Rectal smooth muscle tissue (tissue), 1 donor: ENCODE data around the gene SIPA1L3.

Experiments used
- H3K27ac ChIP-seq: one replicate; pipeline ENCODE4 v1.7.0; 2013; ENCODE audit warnings: low read depth, low read length, inconsistent platforms
- H3K27me3 ChIP-seq: one replicate; pipeline ENCODE4 v1.7.0; 2013; ENCODE audit warnings: low read length; ENCODE audit not compliant: control insufficient read depth, insufficient read depth
- H3K36me3 ChIP-seq: one replicate; pipeline ENCODE4 v1.7.0; 2013; ENCODE audit warnings: low read length; ENCODE audit not compliant: control insufficient read depth, insufficient read depth
- H3K4me1 ChIP-seq: one replicate; pipeline ENCODE4 v1.7.0; 2013; ENCODE audit warnings: low read length; ENCODE audit not compliant: control insufficient read depth, insufficient read depth
- H3K4me3 ChIP-seq: one replicate; pipeline ENCODE4 v1.7.0; 2013; ENCODE audit warnings: low read length
- H3K9ac ChIP-seq: one replicate; pipeline ENCODE4 v1.7.0; 2013; ENCODE audit warnings: low read length

SIPA1L3 gene

DNA sequence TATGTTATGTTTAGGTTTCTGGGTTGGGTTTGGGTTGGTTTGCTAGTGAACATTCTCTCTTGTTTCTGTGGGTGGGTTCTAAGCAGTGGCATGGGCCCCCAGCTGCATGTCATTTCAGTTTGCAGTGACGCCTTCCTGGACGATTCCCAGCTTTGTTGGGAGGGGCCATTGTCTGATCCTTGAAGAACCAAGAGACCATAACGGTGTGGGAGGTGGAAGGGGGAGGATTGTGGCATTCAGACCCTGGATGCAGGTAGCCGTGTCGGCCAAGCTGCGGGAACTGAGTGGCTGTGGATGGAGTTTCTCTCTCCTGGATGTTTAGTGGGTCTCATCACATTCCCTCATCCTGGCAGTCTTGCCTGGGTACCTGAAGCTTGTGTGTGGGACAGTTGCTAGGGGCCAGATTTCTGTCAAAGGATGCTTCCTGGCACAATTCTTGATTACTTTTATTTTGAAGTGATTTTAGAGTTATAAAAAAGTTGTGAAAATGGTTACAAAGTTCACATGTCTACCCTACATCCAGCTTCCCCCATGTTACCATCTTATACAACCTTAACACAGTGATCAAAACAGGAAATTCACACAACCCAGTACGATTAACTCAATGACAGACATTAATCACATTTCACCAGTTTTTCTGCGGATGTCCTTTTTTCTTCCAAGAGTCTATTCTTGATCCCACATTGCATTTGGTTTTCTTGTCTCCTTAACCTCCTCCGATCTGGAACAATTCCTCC is 123.8 kb downstream of the SIPA1L3 start:
- H3K27me3 ChIP-seq: no peaks in the 10 kb centered on the region
- no peak overlapping the region for H3K4me3 ChIP-seq
- no peak overlapping the region for H3K27ac ChIP-seq
- H3K4me1 ChIP-seq: no peaks in the 10 kb centered on the region
- no peaks in the 10 kb centered on the region for H3K36me3 ChIP-seq
- H3K9ac ChIP-seq: no peak overlapping the region

- no peaks in the 10 kb centered on the region for H3K36me3 ChIP-seq
- H3K27me3 ChIP-seq: no peaks in the 10 kb centered on the region
- H3K27ac ChIP-seq: no peak overlapping the region
- H3K4me3 ChIP-seq: no peak overlapping the region
- H3K9ac ChIP-seq: no peak overlapping the region
- no peaks in the 10 kb centered on the region for H3K4me1 ChIP-seq
Measured at GRCh38 chr19:38031423-38031770, 124.4 kb downstream of the SIPA1L3 start.

DNA sequence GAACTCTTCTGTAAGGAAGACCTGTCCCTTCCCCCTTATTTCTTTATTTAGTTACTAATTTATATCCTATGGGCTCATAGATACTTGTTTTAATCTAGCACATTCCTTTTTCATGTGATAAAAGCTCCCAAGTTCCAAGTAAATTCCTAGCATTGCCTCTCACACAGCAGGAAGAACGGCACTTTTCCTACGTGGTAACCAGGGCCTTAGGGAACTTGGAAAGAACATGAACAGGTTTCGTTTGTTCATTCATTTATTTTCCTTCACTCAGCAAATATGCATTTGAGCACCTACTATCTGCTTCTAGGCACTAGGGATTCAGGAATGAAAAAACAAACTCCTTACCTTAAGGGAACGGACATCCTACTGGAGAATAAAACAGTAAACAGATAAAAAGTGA is 125.1 kb downstream of the SIPA1L3 start:
- no peak overlapping the region for H3K9ac ChIP-seq
- H3K4me1 ChIP-seq: no peaks in the 10 kb centered on the region
- no peak overlapping the region for H3K4me3 ChIP-seq
- no peaks in the 10 kb centered on the region for H3K27me3 ChIP-seq
- no peak overlapping the region for H3K27ac ChIP-seq
- no peaks in the 10 kb centered on the region for H3K36me3 ChIP-seq

DNA sequence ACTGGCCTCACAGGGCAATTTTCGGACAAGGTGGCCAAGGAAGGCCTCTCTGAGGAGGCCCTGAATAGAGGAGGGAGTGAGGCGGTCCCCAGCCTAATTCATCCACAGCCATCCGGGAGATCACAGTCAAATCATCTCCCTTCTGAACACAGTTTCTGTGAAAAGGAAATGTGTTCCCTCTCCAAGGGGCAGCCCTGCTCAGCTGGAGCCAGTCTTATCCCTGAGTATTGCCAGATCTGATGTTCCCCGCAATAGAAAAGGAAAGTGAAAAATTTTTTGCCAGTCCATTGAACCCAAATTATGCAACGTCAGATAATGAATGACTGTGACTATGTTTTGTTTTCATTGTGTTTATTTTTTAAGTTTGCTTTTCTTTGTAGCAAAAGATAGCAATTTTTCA is 125.9 kb downstream of the SIPA1L3 start:
- Histone ChIP-seq H3K4me1 (no peaks in the 10 kb centered on the region), H3K4me3 (no peak overlapping the region), H3K36me3 (no peaks in the 10 kb centered on the region), H3K9ac (no peak overlapping the region), H3K27me3 (no peaks in the 10 kb centered on the region), H3K27ac (no peak overlapping the region)

DNA sequence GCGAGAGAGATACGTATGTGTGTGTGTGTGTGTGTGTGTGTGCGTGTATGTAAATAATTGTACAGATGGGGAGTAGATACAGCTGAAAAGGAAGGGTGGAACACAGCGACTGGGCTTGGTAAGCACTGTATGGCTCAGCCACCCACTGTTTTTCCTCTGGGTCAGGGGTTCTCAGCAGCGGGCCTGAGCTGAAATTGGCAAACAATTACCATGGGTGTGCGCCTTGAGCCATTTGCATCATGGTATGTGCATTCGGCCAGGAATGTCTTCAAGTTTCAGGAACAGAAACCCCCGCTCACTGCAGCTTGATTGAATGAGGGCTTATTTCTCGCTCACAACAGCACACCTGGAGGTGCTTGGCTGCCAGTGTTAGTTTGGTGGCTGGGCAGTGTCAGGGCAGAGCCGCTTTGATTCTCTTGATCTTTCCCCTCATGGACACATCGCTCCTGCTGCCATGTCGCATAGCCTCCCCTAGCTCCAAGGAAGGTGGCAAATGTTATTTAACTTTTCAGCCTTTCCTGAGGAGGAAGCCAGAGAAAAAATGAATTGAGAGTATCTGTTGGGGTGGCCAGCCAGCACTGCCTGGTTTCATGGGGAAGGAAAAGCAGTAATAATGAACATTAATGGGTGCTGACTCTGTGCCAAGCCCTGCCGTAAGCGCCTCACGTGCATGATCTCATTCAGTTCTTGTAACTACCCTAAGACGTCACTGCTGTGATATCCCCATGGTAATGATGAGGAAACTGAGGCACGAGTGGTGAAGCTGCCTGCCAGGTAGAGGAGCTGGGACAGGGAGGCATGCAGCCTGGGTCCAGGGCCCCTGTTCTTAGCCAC is 126.9 kb downstream of the SIPA1L3 start:
- H3K4me3 ChIP-seq: no peak overlapping the region
- H3K36me3 ChIP-seq: no peaks in the 10 kb centered on the region
- no peak overlapping the region for H3K9ac ChIP-seq
- H3K4me1 ChIP-seq: no peaks in the 10 kb centered on the region
- no peak overlapping the region for H3K27ac ChIP-seq
- no peaks in the 10 kb centered on the region for H3K27me3 ChIP-seq

GRCh38 chr19:38034492-38034860 is 127.5 kb downstream of the SIPA1L3 start:
- Histone ChIP-seq H3K27ac (no peak overlapping the region), H3K9ac (no peak overlapping the region), H3K4me1 (no peaks in the 10 kb centered on the region), H3K27me3 (no peaks in the 10 kb centered on the region), H3K36me3 (no peaks in the 10 kb centered on the region), H3K4me3 (no peak overlapping the region)

GRCh38 chr19:38035515-38036495 is 128.8 kb downstream of the SIPA1L3 start:
- no peaks in the 10 kb centered on the region for H3K36me3 ChIP-seq
- H3K4me1 ChIP-seq: no peaks in the 10 kb centered on the region
- H3K27ac ChIP-seq: no peak overlapping the region
- H3K27me3 ChIP-seq: no peaks in the 10 kb centered on the region
- no peak overlapping the region for H3K4me3 ChIP-seq
- H3K9ac ChIP-seq: no peak overlapping the region

DNA sequence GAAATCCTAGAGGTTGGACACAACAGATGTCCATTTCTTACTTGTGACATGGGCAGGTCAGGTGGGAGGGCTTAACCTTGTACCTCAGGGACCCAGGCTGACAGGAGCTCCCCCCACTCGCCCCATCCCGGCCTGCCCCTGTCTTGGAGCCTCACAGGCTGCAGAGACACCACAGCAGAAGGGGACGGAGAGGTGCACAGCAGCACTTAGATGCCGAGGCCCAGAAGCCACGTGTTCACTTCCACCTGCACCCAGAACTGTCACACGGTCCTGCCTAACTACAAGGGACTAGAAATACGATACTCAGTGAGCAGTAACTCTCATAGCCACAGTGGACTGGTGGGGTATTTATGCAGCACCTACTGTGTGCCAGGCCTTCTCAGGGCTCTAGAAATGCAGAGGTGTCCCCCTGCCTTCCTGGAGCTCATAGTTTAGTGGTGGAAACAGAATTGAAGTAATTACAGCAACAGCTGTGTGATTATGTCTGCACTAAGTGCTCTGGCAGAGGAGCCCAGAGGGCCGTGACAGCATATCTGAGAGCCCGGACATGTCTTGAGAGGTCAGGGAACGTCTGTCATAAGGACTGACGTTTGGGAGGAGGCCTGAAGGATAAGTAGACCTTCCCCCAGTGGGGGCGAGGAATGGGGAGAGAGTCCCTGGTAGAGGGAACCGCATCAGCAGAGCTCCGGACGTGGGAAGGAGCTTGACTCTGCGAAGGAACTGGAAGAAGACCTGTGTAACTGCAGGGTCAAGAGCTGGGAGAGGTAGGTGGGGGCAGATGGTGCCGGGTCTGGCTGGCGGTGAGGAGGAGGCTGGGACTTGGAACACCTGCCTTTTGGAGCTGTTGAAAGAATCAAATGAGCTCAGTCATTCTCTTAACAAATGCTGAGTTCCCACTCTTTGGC is 130.0 kb downstream of the SIPA1L3 start:
- no peaks in the 10 kb centered on the region for H3K36me3 ChIP-seq
- H3K27me3 ChIP-seq: no peaks in the 10 kb centered on the region
- no peaks in the 10 kb centered on the region for H3K4me1 ChIP-seq
- H3K9ac ChIP-seq: no peak overlapping the region
- H3K27ac ChIP-seq: no peak overlapping the region
- H3K4me3 ChIP-seq: no peak overlapping the region

GRCh38 chr19:38039966-38040365 is 133.0 kb downstream of the SIPA1L3 start:
- Histone ChIP-seq H3K4me1 (no peaks in the 10 kb centered on the region), H3K27ac (no peak overlapping the region), H3K36me3 (no peaks in the 10 kb centered on the region), H3K4me3 (no peak overlapping the region), H3K27me3 (no peaks in the 10 kb centered on the region), H3K9ac (no peak overlapping the region)

DNA sequence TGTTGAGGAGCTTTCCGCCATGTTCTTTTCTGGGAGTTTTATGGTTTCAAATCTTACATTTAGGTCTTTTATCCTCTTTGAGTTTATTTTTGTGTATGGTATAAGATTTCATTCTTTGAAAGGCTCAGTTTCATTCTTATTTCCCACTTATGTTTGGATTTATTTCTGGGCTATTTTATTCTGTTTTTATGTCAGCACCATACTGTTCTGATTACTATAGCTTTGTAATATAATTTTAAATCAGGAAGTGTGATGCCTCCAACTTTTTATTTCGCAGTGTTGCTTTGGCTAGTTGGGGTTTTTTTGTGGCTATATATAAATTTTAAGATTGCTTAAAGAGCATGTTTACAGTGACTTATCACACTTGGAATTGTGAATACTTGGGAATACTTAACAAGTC is 135.1 kb downstream of the SIPA1L3 start:
- Histone ChIP-seq H3K4me3 (no peak overlapping the region), H3K27me3 (no peaks in the 10 kb centered on the region)

DNA sequence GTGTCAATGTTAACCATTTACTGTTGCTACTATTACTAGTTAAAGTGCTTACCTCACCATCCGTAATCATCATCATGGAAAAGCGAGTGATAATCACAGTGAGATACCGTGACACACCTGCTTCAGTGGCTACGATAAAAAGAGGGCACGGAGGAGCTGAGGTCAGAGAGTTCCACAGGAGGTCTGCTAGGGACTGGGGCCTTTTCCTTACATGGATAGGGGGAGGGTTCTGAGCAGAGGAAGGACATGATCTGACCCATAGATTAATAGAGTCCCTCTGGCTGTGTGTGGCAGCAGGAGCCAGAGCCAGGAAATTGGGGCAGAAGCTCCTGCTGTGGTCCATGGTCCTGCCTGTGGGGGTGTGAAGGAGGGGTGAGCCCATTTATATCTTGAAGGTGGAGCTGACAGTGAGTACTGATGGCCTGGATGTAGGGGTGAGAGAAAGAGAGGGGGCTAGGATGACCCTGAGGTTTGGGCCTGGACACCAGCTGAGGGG is 136.7 kb downstream of the SIPA1L3 start:
- Histone ChIP-seq H3K27ac (no peak overlapping the region), H3K27me3 (no peaks in the 10 kb centered on the region), H3K4me3 (no peak overlapping the region), H3K4me1 (no peaks in the 10 kb centered on the region), H3K36me3 (no peaks in the 10 kb centered on the region), H3K9ac (no peak overlapping the region)

More for the DNA sequence above, 135.1 kb downstream of the SIPA1L3 start:
- no peak overlapping the region for H3K9ac ChIP-seq
- no peaks in the 10 kb centered on the region for H3K4me1 ChIP-seq
- H3K27ac ChIP-seq: no peak overlapping the region
- H3K36me3 ChIP-seq: no peaks in the 10 kb centered on the region
